Retinal pigment epithelial cell (primary cell): ENCODE results near the gene LRP1.
A peak's percentile ranks its signal among the peaks of the same experiment; 100 is the strongest.

Experiments
- DNase-seq: peaks from one replicate; pipeline ENCODE4 v3.0.0-alpha.2; 2010; ENCODE audit warnings: low read depth
- H3K4me3 ChIP-seq: 2 replicates; pipeline ENCODE4 v1.5.1; 2011; ENCODE audit warnings: mild to moderate bottlenecking, low read length, control low read depth, moderate library complexity
- TF ChIP-seq, protein P1 (sequence below): conservative IDR thresholded peaks from 2 replicates; pipeline ENCODE4 v1.5.1; 2011; ENCODE audit warnings: low read depth, low read length, control low read depth, inconsistent platforms

LRP1 gene

DNA sequence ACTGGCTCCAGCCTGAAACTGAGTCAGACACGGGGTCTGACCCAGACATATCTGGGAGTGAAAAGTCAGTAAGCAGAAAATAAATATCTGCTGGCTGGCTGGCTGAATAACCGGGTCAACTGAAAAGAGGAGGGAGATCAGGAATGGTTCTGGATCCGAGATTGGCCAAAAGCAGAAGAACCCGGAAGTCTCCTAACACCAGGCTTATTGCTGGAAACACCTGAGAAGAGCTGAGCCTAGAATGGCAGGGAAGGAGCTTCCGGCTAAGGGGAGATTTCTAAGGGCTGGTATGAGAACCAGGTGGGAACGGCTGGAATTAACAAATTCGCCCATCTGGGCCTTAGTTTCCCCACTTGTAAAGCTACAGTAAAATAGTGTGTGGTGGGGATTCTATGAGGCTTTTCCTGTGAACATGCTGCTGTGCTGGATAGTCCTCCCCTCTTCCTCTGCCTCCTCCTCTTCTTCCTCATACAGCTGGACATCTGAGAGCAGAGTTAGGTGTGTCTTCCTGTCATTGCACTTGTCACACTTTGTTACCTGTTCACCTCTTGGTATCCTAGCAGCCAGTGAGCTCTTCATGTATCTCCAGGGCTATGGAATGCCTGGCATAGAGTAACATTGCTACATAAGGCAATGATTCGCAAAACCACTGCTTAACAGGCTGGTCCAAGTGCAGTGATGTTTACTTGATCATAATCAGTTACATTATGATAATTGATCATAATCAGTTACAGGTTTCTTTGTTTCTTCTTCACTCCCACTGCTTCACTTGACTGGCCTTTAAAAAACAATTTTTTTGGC, 99.2 kb downstream of the LRP1 start:
- H3K4me3 ChIP-seq, result no peak overlapping the region
- no peak for DNase-seq

DNA sequence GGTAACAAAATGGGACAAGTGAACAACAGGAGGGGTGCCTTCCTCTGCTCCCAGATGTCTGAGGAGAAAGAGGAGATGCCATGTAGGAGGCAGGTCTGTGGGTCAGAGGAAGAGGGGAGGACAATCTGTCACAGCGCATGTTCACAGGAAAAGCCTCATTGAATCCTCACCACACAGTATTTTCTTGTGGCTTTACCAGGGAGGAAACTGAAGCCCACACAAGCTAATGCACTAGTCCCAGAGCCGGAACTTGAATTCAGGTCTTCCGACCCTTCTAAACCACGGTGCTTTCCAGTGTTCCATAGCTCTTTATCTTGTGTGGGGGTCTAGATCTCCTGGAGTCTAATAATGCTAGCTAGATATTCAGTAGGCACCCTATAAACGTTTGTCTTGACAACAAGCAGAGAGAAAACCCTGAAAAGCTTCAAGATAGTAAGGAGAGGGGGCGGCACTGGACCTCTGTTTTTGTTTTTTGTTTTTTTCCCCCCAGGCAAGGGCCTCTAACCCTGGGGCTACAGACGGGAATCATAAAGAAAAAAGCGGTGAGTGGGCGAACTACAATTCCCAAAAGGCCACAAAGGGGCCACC, 100.9 kb downstream of the LRP1 start:
- TF ChIP-seq, protein P1, sequence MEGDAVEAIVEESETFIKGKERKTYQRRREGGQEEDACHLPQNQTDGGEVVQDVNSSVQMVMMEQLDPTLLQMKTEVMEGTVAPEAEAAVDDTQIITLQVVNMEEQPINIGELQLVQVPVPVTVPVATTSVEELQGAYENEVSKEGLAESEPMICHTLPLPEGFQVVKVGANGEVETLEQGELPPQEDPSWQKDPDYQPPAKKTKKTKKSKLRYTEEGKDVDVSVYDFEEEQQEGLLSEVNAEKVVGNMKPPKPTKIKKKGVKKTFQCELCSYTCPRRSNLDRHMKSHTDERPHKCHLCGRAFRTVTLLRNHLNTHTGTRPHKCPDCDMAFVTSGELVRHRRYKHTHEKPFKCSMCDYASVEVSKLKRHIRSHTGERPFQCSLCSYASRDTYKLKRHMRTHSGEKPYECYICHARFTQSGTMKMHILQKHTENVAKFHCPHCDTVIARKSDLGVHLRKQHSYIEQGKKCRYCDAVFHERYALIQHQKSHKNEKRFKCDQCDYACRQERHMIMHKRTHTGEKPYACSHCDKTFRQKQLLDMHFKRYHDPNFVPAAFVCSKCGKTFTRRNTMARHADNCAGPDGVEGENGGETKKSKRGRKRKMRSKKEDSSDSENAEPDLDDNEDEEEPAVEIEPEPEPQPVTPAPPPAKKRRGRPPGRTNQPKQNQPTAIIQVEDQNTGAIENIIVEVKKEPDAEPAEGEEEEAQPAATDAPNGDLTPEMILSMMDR, result peak; percentile 4
- DNase-seq, result no peak

More for the DNA sequence above, 99.2 kb downstream of the LRP1 start:
- TF ChIP-seq, protein P1, result no peak

DNA sequence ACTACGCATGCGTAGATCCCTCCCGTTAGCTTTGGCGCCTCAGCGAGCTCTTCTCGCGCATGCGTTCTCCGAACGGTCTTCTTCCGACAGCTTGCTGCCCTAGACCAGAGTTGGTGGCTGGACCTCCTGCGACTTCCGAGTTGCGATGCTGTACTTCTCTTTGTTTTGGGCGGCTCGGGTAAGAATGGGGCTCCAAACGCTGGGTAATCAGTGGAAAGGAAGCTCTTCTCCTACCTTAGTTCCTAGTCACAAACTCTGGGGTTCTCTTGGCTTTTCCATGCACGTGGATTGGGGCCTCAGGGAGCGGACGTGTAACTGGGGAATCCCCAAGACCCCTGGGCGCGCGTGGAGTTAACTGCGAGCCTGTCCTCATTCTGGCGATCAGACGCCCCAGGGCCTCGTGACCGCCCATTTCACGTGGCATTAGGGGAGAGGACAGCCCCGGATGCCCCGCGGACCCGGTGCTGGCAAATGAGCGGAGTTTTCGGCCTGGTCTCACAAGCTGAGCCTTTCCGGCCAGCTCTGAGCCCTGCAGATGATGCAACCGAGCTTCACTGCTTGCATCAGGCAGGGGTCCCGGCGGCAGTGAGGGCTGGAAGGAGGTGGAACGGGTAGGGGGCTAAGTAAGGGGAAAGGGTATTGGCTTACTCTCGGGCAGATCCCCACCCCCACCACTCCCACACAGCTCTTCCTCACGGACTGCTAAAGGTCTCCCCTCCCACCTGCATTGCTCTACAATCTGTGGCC, 101.5 kb downstream of the LRP1 start, which contains the start of gene SHMT2:
TSS of gene SHMT2 (plus strand) at position 78 of the 747 bp plus-strand sequence. CDS start at position 146, 68 bp downstream.
- H3K4me3 ChIP-seq, result peak within 1 kb of the TSS; percentile 90
- peak; percentile 73 for DNase-seq
- TF ChIP-seq, protein P1, result no peak

More for the DNA sequence above, 100.9 kb downstream of the LRP1 start:
- H3K4me3 ChIP-seq, result peak overlapping the region; percentile 90

DNA sequence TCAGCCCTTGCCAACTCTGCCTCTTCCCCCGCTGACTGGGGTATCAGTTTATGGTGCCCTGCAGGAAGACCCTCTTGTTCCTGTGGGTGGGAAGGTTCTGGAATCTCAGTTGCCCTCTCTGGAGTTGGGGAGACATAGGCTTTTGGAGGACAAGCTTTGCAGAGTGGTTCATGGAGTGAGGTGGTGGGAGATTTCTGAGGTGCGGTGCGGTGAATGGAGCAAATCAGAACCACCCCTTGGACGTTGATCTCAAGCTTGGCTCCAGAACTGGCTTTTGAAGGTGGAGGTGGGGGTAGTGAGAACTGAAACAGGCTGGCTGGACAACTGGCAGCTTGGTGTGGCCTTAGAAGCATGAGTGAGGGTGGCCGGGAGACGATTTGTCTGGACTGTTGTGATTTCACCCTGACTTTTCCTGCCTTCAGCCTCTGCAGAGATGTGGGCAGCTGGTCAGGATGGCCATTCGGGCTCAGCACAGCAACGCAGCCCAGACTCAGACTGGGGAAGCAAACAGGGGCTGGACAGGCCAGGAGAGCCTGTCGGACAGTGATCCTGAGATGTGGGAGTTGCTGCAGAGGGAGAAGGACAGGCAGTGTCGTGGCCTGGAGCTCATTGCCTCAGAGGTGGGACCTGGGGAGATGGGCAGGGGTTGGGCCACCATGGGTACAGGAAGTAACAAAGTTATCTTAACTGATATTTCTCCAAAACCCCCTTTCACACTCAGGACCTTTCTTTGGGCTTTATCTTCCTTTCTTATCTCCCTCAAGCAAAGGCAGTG, 102.3 kb downstream of the LRP1 start:
- H3K4me3 ChIP-seq, result peak overlapping the region; percentile 90
- no peak for DNase-seq

DNA sequence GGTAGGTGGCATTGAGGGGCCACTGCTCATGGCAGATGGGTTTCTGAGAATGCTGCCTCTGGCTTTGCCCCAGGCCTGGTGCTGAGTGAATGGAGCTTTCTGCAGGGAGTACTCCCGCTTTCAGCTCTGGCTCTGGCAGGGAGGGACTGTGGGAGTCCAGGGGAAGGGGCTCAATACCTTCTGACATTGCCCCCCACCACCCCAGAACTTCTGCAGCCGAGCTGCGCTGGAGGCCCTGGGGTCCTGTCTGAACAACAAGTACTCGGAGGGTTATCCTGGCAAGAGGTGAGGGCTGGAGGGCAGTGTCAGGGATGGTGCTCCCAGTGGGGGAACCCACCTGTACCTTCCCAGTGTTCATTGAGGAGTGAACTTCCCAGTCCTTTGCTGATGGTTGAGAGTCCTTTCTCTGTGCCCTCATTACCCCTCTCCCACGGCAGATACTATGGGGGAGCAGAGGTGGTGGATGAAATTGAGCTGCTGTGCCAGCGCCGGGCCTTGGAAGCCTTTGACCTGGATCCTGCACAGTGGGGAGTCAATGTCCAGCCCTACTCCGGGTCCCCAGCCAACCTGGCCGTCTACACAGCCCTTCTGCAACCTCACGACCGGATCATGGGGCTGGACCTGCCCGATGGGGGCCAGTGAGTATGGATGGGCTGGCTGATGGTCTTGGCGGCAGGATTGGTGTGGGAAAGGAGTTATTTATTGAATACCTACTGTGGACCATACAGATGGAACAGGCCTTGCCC, 103.2 kb downstream of the LRP1 start:
- TF ChIP-seq, protein P1, result no peak
- no peak overlapping the region for H3K4me3 ChIP-seq
- DNase-seq, result no peak

More for the DNA sequence above, 102.3 kb downstream of the LRP1 start:
- TF ChIP-seq, protein P1, result no peak
